CD4-positive, alpha-beta T cell treated with Interleukin-4 for 1 hour (primary cell): ENCODE results near the gene PALLD.

Source experiments
- DNase-seq, 2 donors: peaks; one replicate each; pipeline ENCODE4 v3.0.0-alpha.2; 2020 to 2022

PALLD gene

DNA sequence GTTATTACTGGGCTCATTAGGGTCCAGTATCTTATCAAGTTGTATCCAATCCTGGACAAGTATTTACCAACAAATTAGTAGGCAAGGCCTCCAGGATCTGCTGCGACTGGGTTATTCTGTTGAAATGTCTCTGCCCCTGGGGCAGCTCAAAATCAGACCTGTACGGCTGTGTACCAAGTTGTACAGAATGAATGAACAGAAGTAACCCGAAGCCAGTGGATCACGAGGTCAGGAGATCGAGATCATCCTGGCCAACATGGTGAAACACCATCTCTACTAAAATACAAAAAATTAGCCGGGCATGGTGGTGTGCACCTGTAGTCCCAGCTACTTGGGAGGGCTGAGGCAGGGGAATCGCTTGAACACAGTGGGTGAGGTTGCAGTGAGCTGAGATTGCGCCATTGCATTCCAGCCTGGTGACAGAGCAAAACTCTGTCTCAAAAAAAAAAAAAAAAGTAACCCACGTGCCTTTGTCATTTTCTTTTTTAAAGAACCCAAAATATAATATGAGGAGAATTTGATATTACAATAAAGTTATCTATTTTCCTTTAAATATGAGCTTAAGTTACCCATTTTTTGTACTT is 385.9 kb downstream of the PALLD start:
- no peak for DNase-seq

- no peak for DNase-seq
Measured at GRCh38 chr4:168883513-168883912, 386.7 kb downstream of the PALLD start.

- no peak for DNase-seq
Measured at GRCh38 chr4:168884251-168885124, 387.6 kb downstream of the PALLD start.

DNA sequence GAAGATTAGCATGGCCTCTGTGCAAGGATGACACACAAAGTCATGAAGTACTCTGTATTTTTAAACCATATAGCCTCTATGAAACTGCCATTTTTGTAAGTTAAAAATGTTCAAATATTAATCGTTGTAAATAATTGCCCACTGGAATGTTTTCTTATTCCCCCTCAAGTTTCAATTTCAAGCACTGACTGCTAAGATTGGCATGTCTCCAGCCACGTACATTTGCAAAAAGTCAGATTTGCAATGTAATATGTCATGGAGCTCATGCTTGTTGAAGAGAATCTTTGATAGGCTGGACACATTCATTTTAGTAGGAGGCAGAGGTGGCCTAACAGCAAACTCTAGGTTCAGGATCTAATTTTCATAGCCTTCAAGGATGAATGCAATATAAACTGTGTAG is 388.5 kb downstream of the PALLD start:
- DNase-seq: no peak

DNA sequence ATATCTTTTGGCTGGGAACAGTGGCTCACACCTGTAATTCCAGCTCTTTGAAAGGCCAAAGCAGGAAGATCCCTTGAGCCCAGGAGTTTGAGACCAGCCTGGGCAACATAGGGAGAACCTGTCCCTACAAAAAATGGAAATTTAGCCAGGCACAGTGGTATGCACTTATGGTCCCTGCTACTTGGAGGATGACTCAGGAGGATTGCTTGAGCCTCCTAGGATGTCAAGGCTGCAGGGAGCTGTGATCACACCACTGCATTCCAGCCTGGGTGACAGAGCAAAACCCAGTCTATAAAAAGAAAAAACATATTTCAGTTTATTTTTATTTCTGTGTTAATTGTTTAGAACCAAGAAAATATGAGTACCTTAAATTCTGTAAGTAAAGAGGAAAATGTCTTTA is 389.5 kb downstream of the PALLD start:
- no peak for DNase-seq

GRCh38 chr4:168887809-168888208 is 391.0 kb downstream of the PALLD start:
- no peak for DNase-seq

GRCh38 chr4:168888715-168889215 is 391.9 kb downstream of the PALLD start:
- no peak for DNase-seq

DNA sequence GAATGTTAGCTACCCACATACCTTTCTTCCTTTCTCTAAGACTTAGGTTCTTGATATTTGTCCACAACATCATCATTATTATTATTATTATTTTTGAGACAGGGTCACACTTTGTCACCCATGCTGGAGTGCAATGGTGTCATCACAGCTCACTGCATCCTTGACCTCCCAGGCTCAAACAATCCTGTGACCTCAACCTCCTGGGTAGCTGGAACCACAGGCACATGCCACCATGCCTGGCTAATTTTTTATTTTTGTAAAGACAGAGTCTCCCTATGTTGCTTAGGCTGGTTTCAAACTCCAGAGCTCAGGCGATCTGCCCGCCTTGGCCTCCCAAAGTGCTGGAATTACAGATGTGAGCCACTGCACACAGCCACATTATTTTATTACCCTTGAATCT is 394.2 kb downstream of the PALLD start:
- DNase-seq: no peak

DNA sequence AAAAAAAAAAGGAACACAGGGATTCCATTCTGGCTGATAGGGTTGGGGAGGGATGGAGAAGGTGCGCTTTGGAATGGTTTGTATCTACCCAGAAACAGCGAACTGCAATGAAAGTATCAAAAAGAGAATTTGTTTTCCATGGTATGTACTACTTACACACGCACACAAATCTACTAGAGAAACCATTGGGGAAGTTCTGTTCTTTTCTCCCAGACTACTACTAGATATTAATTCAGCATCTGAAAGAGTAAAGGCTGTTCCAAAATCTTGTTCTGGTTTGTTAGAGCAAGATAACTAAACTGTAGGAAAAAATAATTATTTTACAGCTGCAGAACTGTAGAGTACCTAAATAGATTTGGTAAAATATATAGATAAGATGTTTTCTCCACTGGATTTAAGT is 394.8 kb downstream of the PALLD start:
- no peak for DNase-seq

GRCh38 chr4:168892475-168892874 is 395.6 kb downstream of the PALLD start:
- no peak for DNase-seq

GRCh38 chr4:168893205-168893604 is 396.4 kb downstream of the PALLD start:
- DNase-seq: no peak

- DNase-seq: no peak
Measured at GRCh38 chr4:168893807-168894206, 397.0 kb downstream of the PALLD start.

DNA sequence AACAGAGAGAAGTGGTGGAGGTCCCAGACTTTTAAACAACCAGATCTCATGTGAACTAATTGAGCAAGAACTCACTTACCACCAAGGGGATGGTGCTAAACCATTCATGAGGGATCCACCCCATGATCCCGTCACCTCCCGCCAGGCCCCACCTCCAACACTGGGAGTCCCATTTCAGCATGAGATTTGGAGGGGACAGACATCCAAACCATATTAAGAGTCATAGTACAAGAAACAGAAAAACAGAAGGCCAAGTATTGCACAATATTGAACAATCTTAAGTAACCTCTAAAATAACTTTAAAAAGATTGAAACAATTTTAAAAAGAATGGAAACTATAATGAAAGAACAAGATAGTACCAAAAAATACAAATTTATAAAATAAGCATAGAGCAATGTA is 403.2 kb downstream of the PALLD start:
- DNase-seq: no peak

DNA sequence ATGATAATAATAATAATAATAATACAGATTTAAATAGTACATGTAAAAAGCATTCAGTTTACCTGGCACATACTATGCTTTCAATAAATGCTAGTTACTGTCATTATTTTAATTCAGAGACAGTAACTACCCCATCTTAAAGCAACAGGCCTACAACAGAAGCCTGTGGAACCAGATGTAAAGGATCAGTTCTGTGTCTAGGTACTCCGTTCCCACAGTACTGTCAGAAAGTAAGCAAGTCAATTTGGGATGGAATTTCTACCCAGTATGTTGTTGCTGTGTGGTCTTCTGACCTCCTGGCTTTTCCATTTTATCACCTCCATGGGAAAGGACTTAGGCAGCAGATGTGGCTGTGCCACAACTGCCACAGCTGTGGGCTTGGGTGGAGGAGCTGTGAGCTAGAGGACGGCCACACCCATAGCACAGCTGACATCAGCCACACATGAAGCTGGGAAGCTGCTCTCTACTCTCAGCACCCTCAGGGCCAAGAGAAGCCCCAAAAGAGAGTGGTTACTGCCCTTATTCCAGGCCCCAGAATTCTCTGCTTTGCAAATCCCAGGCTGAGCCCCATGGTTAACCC is 410.4 kb downstream of the PALLD start:
- DNase-seq: peak; percentile 7 to 13

DNA sequence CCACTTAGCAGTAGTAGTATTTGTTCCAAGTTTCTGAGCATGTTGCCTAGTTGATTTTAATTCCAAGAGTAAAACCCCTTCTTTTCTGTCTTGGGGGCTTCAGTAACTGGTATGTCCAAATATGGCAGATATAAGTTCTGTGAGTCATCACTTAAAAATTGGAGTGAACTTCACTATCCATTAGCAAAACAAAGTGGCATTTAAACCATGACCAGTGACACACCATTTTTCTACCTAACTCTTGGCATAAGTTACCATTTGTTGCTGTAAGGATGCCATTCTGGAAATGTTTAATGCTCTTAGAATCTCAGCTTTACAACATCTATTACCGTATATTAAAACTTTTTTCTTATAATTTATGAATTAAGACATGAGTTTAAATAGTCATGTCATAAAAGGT is 411.2 kb downstream of the PALLD start:
- no peak for DNase-seq

DNA sequence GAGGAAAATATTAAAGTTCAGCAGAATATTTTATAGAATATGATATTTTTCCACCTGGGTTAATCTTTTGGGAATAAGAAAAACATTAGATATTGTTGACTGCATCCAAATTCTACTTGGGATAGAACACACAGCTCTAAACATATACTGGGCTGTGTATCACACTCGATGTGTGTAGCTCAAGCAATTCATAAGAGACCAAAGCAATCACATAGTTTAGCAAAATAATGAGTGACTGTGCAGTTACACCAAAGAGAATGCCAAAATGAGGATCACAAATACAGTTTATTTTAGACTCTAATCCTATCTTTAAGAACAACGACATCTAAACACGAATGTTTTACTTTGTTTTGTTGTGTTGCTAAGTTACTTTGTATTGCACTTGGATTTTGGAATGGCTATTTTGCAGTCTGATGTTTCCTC is 412.0 kb downstream of the PALLD start:
- DNase-seq: no peak

- DNase-seq: no peak
Measured at GRCh38 chr4:168914095-168914494, 417.2 kb downstream of the PALLD start.

GRCh38 chr4:168917138-168917779 is 420.4 kb downstream of the PALLD start:
- DNase-seq: peak in 1 of 2 donors; percentile 24

GRCh38 chr4:168919706-168920324 is 423.0 kb downstream of the PALLD start:
- DNase-seq: no peak

DNA sequence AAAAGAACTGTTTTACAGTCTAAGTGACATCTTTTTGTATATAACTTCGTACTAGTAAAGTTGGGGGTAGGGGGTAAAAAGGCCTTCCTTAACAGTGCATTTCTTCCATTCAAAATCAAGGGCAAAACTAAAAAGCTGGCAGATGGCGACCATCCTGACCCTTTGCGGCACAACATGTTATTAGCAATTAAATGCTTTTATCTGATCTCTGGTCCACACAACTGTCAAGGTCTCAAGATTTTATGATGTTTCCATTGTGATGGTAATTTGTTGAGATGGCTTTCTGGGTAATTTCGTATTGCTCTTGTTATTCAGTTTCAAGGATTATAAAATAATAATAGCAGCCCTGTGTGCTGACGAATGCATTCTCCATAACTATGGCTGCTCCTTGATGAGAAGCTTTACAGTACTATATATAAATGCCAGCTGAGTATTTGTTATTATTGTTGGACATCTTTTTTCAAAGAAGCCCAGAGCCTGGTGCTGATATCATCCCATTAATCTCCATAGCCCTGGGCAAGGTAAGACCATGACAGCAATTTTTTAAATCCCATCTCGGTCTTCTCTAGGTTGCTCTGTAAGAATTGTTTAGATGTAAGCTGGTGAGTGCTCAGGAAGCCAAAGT is 423.7 kb downstream of the PALLD start:
- no peak for DNase-seq

GRCh38 chr4:168923526-168924194 is 426.8 kb downstream of the PALLD start:
- DNase-seq: peak; percentile 46 to 63

- no peak for DNase-seq
Measured at GRCh38 chr4:168924667-168925066, 427.8 kb downstream of the PALLD start.
